K562 (cell line): ENCODE measurements around the gene TMA7B. TPM values are rescaled to one million over a fixed set of nuclear protein-coding genes. Genes with fewer than 3 reads are reported as not detected.

Source experiments
- BACH1 ChIP-seq: fragments of 200-800 bp; sonication (Bioruptor generic); IDR thresholded peaks from 2 replicates; pipeline ENCODE4 v1.6.1; 2016; ENCODE audit warnings: missing genetic modification characterization, missing compliant biosample characterization
- GTF2A2 ChIP-seq: IDR thresholded peaks from 2 replicates; pipeline ENCODE4 v1.6.1; 2016; ENCODE audit warnings: mild to moderate bottlenecking, missing genetic modification characterization, missing compliant biosample characterization
- HMBOX1 ChIP-seq: sonication (generic); IDR thresholded peaks from 2 replicates; pipeline ENCODE4 v1.6.1; 2016
- HNRNPK ChIP-seq: fragments of 200-400 bp; formaldehyde crosslinking; IDR thresholded peaks from one replicate; pipeline ENCODE4 v1.6.1; 2018; ENCODE audit warnings: mild to moderate bottlenecking, low read depth, low read length; ENCODE audit not compliant: poor library complexity, severe bottlenecking
- JUND ChIP-seq, 2 experiments: IDR thresholded peaks; 2 replicates in 1 of 2; 3 replicates in 1 of 2; pipeline ENCODE4 v1.6.1; 2011; ENCODE audit warnings: borderline replicate concordance in 2 of 2, low read depth in 2 of 2, low read length in 2 of 2, improper control_type of control experiment in 1 of 2, missing biosample characterization in 1 of 2, missing genetic modification characterization in 1 of 2, missing genetic modification reagents in 1 of 2
- KLF10 ChIP-seq: fragments of 250-450 bp; sonication (Bioruptor Pico); IDR thresholded peaks from 2 replicates; pipeline ENCODE4 v1.6.1; 2021; ENCODE audit warnings: matching md5 sums
- L3MBTL2 ChIP-seq: fragments of 450-650 bp; IDR thresholded peaks from 2 replicates; pipeline ENCODE4 v1.6.1; 2016; ENCODE audit warnings: mild to moderate bottlenecking, moderate library complexity
- NCOA2 ChIP-seq, 2 experiments: fragments of 450-650 bp; IDR thresholded peaks; 2 replicates each; pipeline ENCODE4 v1.6.1; 2018; ENCODE audit warnings: mild to moderate bottlenecking in 2 of 2, moderate library complexity in 1 of 2; ENCODE audit not compliant: partially characterized antibody in 2 of 2
- SMARCC2 ChIP-seq: fragments of 450-650 bp; IDR thresholded peaks from 2 replicates; pipeline ENCODE4 v1.6.1; 2017; ENCODE audit warnings: antibody characterized with exemption, moderate library complexity, mild to moderate bottlenecking, low read depth
- TSHZ1 ChIP-seq: fragments of 250-450 bp; sonication (Bioruptor Pico); IDR thresholded peaks from 2 replicates; pipeline ENCODE4 v1.4.0; 2020; ENCODE audit warnings: mild to moderate bottlenecking, moderate library complexity
- ZFX ChIP-seq: sonication (generic); formaldehyde crosslinking; IDR thresholded peaks from 2 replicates; pipeline ENCODE4 v1.8.0; 2022; ENCODE audit warnings: mild to moderate bottlenecking, missing genetic modification reagents, moderate library complexity
- ZKSCAN3 ChIP-seq: fragments of 250-450 bp; sonication (Bioruptor Pico); IDR thresholded peaks from 2 replicates; pipeline ENCODE4 v1.4.0; 2020
- ZNF384 ChIP-seq: IDR thresholded peaks from 2 replicates; pipeline ENCODE4 v1.6.1; 2012; ENCODE audit warnings: low read depth, low read length, improper control_type of control experiment
- polyA plus RNA-seq, 8 experiments: library from polyadenylated mRNA; depleted of rRNA in 4 of 8; stranded (reverse) in 5 of 8; unstranded in 3 of 8; fragments of >200 nt; fragmentation: Nextera tagmentation in 2 of 8; fragmentation: Illumina TruSeq in 1 of 8; extraction: Ambion mirVana in 2 of 8; extraction: Trizol in 1 of 8; gene quantifications; 2 replicates each; pipeline versions ENCODE4 v1.2.1 to v1.2.3, GENCODE V29; 2011 to 2014; ENCODE audit warnings: inconsistent platforms in 1 of 8, missing spikeins in 1 of 8
- total RNA-seq, 7 experiments: library from RNA; depleted of rRNA in 6 of 7; stranded (reverse); fragments of >200 nt in 6 of 7; fragmentation: Illumina TruSeq in 2 of 7; extraction: Trizol in 2 of 7; gene quantifications; 2 replicates each; pipeline versions ENCODE4 v1.2.1 to v1.2.3, GENCODE V29; 2011 to 2021; ENCODE audit warnings: low replicate concordance in 1 of 7

TMA7B gene
- total and polyA plus RNA-seq, 9 of the 15 experiments (the other 6 are each of a cell fraction or from before 2014, with no cell fraction given), result 5.6 to 14.2 (median 11.8) TPM

- TF ChIP-seq SMARCC2, result no peak
- no peak for TF ChIP-seq KLF10 (CRISPR knock-in tag)
- TF ChIP-seq NCOA2 (IDR thresholded peaks at IDR 0.05; ENCODE audit: partially characterized antibody in 2 of 2), result no peak
- no peak for TF ChIP-seq TSHZ1 (CRISPR knock-in tag)
- no peak for TF ChIP-seq GTF2A2 (tag)
- no peak for TF ChIP-seq ZFX (CRISPR knock-in tag)
- TF ChIP-seq L3MBTL2, result peak; percentile 84
- TF ChIP-seq ZKSCAN3 (CRISPR knock-in tag), result no peak
- peak; percentile 70; the same call in 1 of the 2 replicates for TF ChIP-seq BACH1 (tag)
- TF ChIP-seq HNRNPK, result no peak
- peak; percentile 66 for TF ChIP-seq JUND (IDR thresholded peaks at IDR 0.05; ENCODE audit: borderline replicate concordance, low read depth, low read length)
- TF ChIP-seq JUND (tag; IDR thresholded peaks at IDR 0.05; ENCODE audit: borderline replicate concordance, low read depth, low read length), result peak; percentile 57; the same call in 1 of the 3 replicates
- TF ChIP-seq HMBOX1, result no peak
- no peak for TF ChIP-seq ZNF384
Measured at GRCh38 chr22:39959640-39960447, at the start of gene TMA7B (continued).
